NK-92 treated with Interleukin-12 subunit alpha and Interleukin-12 subunit beta, amount 100 ng/mL, for 24 hours (cell line): ENCODE measurements around the gene STS.
"Not testable (repeated sequence)": the region's sequence is repeated elsewhere in the genome, so short reads cannot be mapped to it uniquely, and the experiment has no call there.

Source experiments
- DNase-seq: peaks from one replicate; lab custom pipeline; 2025; lab: John Stamatoyannopoulos, UW

The STS gene

DNA sequence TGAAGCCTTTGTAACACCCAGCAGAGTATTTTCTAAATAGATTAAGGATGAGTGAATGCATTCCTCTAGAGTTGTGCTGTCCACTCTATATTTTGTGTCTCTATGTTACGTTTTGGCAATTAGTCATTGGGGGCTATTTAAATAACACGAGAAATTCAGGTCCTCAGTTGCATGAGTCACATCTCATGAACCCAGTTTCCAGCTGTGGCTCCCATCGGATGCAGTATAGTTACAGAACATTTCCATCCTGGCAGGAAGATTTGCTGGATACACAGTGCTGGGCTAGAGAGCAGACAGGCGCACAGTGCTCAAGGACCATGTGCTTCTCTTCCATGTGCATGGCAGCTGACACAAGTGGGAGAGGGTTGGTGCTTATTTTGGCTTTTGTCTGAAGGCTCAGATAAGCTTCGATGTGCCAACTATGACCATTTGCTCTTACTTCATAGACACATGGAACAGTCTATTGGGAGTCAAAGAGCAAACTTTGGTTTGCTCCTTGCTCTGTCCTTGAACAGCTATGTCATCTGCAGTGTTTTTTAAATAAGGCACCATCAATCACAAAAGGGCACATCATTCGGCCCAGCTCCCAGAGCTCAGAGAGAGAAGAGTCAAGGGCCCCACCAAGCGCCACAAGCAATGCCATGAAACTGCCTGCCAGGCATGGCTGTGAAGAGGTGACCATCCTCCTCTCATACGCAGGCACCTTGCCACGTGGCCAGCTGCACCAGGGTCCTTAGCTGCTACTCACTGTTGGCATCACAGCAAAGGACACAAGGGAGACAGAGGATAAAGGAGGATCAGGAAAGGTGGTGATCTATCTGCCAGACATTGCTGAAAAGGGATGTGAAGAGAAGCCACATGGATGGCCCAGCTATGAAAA lies 8.1 kb upstream of the STS start:
- no peak for DNase-seq

DNA sequence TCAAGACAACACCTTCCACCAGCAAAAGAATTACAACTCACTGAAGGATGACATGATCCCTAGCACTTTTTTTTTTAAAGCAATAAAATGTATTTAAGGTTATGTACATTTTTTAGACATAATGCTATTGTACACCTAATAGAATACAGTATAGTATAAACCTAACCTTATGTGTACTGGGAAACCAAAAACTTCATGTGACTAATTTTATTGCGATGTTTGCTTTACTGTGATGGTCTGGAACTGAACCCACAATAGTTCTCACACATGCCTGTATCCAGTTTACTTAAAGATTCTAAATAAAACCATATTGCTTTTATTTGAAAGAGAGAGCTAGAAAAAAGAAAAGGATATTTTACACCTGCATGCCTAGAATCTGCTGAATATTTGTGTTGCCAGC lies 4.4 kb upstream of the STS start:
- DNase-seq: no peak

DNA sequence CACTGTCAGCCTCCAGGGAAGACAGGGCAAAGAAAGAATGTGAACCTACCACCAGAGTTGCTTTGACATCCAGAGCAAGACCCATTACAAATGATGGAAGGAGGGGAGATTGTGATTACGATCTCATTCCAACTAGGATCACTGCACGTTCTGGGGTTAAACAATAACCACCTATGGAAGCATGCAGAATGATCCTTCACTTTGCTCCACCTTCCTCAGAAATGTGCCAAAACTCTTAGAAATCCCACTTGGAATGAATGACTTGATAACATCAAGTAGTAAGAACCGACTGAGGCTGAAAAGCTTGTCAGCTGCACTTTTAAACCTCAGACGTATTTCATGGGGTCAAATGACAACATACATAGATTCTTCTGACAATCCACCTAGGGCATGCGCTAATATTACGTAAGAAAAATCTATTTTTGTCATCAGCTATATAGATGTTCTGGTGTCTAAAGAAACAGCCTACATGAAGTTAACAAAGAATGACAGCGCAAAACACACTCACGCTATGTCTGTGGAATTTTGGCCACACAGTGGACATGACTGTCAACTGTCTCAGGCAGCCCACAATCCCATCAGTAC lies 3.5 kb upstream of the STS start:
- DNase-seq: no peak

DNA sequence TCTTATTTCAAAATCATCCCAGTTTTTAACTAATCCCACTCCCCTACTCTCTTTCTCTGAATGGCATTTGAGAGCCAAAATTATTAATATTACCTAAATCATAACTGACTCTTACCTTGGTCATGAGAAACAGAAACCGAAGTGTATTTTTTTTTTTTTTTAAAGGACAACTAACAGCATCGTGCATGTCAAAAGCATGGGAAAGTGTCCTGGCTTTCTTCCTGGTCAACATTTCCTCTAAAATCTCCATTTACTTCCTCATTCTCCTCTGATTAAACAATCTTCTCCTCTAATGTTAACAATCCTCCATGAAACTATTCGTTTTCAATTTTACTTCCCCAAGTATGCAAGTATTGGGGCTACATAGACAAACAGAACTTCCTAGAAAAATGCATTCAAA lies 2.1 kb upstream of the STS start:
- DNase-seq: no peak

DNA sequence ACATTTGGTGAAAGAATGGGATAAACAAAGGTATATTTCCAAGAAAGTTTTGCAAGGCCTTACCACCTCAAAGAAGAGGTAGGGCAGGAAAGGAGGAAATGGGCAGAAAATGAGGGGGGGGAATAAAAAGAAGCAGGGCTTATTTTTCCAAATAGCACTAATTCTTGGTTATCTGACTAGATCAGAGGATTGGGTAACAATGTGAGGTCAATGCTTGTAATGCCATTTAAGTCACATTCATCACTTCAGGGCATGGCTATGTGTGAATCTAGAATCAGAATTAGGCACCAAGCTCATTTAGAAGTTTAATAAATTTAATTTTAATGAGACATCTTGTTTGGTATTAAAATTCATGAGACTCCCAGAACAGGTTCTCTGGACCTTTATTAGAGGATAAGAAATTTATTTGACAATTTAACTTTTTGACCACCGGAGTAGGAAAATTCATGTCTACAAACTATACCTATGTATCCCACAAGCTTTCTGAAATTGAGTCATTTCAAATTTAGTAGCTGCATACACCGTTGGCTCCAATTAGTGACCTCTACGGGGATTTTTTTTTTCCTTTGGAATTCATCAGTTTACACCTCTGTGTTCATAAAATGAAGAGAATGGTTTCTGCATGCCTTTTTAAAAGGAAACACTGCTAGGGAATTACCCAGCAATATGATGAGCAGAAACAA lies 1.4 kb upstream of the STS start:
- no peak for DNase-seq

DNA sequence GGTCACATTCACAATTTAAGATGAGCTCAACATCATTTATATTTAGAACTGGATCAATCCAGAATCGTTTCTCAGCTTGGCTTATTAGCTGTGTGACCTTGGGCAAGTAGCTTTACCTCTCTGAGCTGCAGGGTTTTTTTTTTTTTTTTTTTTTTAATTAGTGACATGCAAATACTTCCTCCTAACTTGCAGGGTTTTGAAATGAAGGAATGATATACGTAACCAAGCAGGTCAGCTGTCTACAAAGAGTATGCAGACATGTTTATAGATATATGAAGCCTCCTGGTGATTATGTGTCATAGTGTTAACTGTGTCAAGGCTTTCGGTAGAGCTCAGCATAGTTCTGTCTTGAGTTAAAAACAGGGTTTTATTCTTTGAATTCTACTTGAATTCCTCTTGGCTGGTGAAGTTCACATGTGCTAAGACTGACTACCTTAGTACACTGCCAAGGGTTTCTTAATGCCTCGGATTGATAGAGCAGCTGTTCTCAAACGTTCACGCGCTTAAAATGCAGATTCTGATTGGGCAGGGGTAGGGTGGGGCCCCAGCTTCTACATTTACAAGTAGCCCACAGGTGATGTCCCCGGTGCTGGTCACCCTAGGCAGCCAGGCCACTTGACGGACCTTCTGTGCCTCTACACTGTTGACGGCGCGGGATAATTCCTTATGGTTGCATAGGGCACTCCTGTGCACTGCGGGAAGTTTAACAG lies 654 bp upstream of the STS start:
- DNase-seq: no peak

DNA sequence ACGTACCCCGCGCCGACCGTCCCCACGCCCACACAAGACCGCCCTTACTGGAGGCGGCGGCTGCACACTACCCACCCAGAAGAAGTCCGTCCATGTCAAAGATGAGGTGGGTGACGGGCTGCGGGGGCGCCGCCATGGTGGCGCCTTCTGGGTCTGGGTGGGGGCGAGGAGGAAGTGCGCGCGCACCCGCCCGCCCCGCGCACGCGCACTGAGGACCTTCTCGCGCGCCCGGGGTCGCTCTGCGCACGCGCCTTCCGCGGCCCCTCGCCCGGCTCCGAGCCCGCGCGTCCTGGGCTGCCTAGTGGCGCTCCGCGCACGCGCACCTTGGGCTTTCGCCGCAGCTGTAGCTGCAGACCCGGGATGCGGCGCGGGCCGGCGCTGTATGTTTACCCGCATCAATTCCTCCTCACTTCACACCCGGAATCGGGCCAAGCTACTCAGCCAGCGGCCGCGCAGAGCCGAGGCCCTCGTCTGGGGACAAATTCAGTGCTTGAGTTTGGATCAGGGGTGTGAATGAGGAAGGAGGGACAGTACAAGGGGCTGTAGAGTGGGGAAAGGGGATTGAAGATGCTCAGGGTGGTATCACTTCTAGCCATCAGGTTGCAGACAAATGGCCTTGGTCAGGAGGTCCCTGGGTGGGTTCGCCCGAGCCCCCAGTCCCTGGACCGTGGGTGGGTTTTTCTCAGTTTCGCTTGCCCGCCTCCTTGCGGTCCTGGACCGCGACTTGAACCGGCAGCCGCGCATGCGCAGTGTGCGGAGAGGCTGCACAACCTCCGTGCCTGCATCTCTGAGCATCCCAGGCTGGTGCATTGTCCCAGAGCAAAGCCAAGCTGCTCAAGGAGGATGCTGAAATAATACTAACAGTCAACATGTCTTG lies 704 bp downstream of the STS start, which contains the start of gene PUDP:
TSS of gene PUDP (minus strand) at position 176 of the 877 bp plus-strand sequence. CDS start at position 136, 40 bp downstream.
- DNase-seq: peak; percentile 72

DNA sequence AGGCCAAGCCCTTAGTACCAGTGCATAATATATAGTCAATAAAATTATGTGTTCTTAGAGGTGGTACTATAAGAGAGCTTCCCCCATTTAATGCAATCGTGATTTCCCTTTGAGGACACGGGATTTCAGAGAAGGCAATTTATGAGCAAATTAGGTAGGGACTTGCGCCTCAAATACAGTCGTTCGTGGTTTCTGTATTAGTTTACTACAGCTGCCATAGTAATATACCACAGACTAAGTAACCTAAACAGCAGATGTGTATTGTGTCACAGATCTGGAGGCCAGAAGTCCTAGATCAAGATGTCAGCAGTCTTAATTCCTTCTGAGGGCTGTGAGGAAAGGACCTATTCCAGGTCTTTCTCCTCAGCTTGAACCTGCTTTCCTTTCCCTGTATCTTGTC lies 1.9 kb downstream of the STS start:
- no peak for DNase-seq

DNA sequence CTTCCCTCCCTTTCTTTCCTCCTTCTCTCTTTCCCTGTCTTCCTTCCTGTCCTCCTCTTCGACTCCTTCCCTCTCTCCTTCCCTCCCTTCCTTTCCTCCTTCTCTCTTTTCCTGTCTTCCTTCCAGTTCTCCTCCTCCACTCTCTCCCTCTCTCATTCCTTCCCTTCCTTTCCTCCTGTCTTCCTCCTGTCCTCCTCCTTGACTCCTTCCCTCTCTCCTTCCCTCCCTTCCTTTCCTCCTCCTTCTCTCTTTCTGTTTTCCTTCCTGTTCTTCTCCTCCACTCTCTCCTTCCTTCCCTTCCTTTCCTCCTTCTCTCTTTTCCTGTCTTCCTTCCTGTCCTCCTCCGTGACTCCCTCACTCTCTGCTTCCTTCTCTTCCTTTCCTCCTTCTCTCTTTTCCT lies 5.7 kb downstream of the STS start:
- no peak for DNase-seq

DNA sequence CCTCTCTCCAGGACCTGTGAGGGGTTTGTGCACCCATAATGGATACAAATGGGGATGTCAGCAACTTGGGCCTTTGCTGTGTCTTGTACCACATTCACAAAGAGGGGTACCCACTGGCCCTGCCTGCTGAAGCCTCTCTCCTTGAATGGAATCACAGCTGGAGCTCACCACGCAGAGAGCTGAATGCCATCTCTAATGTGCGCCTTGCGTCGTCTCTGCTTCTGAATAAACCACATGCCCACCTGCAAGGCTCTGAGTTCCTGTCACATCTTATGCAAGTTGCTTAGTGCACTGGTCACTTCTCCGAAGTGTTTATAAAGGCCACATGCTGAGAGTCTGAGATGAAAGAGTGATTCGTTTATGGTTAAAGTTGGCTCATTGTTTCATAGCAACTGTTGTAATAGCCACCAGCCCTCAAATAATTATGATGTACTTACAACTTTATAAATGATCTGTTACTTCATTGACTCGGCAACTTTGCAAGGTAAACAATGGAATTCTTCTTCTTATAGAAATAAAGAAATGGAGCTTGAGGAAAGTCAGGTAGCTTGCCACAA lies 6.6 kb downstream of the STS start:
- no peak for DNase-seq

DNA sequence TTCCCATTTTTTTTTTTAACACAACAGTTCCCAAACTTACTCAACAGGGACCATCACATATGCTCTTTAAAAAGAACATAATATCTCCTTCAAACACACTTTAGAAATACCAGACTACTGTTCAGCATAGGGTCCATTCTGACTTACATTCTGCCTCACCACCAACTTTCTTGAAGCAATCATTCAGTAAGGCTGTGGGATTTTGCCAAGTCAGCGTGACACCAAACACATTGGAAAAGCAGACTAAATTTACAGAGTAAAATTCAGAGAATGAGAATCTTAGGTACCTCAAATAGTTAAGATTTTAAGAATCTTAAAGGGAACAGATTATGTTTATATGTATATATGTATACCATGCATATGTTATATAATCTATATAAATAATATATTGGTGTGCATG lies 7.7 kb downstream of the STS start:
- DNase-seq: no peak

DNA sequence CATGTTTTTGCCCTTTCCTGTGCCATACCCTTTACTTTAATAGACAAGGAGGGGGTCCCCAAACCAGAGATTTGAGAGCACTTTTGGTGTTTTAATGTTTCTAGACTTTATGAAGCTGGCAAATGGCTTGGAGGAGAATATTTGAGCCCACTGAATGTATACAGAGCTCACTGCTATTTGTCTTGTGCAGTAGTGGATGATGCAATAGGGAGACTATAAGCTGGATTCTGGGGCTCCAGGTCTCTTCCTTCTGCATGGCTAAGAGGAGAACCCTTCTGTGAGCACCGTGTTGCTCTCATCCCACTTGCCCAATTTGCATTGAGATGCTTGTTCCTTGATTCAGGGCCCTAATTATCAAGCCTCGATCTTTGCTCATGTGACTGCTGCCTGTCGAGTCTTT lies 9.4 kb downstream of the STS start:
- DNase-seq: no peak

DNA sequence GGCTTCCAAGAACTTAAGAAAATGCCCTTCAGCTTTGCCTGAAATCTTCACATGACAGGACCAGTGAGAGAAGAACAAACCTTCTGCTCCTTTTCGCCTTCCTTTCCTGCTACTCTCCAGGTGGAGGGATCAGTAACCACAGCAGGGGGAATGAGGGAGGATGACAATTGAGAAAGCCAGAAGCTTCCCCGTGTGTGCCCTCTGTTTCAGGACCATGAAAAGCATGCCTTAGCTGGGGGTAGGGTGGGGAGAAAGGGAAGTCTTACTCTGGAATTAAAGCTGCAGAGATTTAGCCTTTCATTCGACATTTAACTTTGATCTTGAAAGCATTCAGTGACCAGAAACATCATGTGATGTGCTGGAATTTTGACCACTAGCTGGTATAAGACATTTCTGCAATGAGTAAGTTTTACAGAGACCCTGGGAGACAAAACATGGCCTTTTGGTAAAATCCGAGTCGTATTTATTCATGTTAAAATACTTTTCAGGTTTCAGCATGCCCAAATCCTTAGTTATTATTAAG lies 11.0 kb downstream of the STS start:
- DNase-seq: no peak

DNA sequence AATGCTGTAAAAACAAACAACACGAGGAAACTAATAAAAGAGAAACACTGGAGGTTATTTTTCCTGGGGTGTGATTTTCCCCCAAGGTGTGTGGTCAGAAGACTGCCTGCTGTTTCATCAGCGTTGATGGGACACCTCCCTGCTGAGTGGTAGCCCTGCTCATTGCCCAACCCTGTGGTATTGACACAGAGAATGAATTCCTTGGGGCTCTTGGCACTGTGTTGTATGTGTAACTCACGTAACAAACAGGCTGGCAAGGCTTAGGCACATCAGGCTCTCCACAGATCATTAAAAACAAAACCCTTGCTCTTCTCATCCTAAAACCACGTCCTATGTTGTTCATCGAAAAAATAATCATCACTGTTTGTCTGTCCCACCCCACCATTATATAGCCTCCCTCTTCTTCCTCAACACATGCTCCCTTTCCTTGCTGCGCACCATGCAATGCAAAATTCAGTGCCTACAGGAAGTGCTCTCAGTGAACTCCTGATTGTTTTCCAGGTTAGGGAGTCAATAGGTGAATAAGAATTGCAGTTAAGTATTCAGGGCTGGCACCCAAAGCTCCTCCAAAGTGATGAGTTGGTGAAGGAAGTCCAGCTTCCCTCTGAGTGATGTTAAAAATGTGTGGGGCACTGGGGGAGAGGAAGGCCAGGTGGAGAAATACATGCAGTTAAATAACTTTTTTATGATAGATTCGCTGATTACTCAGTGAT lies 11.8 kb downstream of the STS start:
- peak; percentile 7 for DNase-seq

DNA sequence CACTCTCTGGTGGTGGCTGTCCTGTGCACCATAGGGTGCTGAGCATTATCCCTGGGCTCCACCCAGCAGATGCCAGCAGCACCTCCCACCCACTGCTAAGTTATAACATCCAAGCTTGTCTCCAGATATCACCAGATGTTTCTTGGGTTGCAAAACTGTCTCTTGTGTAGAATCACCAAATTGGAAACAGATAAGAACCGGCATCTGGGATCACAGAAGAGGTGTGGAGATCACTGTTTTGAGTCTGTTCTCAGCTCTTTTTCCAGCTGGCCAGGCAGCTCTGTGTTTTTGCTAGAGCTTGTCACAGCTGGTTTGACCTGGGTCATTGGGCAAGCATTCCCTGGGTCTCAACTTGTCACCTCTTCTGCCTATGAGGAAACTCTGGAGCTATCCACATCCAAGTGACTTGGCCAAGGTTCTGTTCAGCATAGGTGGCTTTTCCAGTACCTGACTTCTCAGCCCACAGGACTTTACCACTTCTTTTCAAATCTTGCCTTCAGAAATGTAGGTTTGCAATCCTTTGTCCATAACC lies 15.7 kb downstream of the STS start:
- no peak for DNase-seq

DNA sequence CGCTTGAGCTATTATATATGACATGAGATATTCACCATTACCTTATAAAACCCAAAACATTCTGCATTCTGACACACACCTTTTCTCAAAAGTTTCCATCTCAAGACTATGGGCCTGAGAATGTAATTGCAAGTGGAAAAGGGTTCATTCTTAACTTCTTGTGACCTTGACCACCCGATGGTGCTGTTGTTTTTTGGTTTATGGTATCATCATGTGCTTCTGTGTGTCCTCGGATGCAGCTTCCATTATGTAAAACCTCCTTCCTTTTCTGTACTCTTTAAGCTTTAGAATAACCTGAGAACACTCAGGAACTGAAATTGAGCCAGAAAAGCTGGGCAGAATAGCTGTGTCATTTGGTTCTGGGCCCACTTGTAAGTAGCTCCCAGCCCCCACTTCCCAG lies 16.7 kb downstream of the STS start:
- no peak for DNase-seq

DNA sequence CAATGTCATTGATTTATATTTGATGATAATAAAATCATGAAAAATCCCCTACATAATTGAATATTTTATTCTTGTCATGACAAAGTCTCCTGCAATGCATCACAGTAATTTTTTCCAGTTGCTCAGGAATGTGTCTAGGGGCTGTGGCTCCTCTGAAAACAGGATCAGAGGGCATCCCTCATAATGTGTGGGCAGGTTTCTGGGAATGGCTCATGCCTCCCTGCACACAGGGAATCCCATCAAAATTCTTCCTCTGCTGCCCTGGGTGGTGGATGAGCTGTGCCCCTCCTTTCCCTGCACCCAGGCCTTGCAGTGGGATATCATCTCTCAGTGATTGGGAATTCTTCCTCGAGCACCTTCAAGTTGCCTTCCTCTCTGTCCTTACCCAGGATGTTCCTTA lies 20.9 kb downstream of the STS start:
- no peak for DNase-seq

DNA sequence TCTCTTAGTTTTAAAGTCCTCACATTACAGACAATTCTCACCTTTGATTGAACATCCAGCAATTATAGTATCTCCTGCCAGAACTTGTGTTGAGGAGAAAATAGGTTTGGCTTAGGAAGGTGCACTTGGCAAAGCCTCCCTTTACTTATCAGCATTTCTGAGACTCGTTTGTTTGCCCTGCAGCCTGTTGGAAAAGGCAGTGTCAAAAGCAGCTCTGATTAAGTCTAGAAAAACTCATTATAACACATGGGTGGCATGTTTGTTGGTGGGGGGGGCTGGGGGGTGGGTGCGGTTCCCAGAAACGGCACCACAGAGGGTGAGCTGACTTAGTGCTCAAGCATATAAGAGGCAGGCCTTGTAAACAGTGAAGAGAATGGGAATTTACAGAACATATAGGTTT lies 22.1 kb downstream of the STS start:
- DNase-seq: no peak

DNA sequence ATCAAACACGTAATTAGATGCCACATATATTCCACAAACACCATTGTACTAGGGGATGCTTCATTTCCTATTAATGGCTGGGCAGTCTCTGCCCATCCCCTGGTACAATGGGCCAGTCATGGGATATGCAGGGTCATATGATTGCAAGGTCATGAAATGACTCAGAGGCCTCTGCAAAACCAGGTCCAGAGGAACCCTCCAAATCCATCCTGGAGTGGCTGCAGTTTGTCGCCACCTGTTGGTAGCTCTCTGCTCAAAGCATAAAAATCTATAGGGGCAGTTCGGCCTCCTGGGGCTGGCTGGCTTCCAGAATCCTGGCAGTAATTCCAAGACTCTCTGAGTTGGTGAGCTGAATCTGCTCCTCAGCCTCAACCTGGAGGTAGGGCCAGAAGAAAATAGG lies 23.4 kb downstream of the STS start:
- DNase-seq: peak; percentile 1

DNA sequence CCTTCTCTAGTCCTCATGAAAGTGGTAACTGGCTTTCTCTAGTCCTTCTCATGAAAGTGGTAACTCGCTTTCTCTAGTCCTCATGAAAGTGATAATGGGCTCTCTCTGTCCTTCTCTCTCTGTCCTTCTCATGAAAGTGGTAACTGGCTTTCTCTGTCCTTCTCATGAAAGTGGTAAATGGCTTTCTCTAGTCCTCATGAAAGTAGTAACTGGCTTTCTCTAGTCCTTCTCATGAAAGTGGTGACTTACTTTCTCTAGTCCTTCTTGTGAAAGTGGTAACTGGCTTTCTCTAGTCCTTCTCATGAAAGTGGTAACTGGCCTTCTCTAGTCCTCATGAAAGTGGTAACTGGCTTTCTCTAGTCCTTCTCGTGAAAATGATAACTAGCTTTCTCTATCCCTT lies 31.3 kb downstream of the STS start:
- not testable (repeated sequence) for DNase-seq
